Ovary (tissue), 3 donors: ENCODE data around the gene CRADD.

Experiments used
- EP300 ChIP-seq: sonication (generic); formaldehyde crosslinking; IDR thresholded peaks from one replicate; pipeline ENCODE4 v1.6.1; 2017; ENCODE audit warnings: antibody characterized with exemption
- POLR2A ChIP-seq: fragments of 450-650 bp; IDR thresholded peaks from one replicate; pipeline ENCODE4 v1.6.1; 2017; ENCODE audit warnings: antibody characterized with exemption, mild to moderate bottlenecking, moderate library complexity
- TF ChIP-seq, protein P1 (sequence below), 3 donors: fragments of 450-650 bp in 2 of 3; fragments of 200-600 bp in 1 of 3; IDR thresholded peaks; one replicate each; pipeline versions ENCODE4 v1.5.1 to v1.8.0; 2016 to 2022; ENCODE audit warnings: antibody characterized with exemption in 3 of 3, mild to moderate bottlenecking in 1 of 3
- donor health status: DM: no; HTN: no; CAD: no.

DNA sequence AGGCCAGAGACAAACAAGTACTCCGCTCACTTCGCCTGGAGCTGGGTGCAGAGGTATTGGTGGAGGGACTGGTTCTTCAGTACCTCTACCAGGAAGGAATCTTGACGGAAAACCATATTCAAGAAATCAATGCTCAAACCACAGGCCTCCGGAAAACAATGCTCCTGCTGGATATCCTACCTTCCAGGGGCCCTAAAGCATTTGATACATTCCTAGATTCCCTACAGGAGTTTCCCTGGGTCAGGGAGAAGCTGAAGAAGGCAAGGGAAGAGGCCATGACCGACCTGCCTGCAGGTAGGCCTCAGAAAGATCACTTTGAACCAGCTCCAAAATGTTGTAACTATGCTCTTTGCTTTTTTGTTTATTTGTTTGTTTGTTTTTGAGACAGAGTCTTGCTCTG is 1.6 kb downstream of the CRADD start:
- TF ChIP-seq, protein P1, sequence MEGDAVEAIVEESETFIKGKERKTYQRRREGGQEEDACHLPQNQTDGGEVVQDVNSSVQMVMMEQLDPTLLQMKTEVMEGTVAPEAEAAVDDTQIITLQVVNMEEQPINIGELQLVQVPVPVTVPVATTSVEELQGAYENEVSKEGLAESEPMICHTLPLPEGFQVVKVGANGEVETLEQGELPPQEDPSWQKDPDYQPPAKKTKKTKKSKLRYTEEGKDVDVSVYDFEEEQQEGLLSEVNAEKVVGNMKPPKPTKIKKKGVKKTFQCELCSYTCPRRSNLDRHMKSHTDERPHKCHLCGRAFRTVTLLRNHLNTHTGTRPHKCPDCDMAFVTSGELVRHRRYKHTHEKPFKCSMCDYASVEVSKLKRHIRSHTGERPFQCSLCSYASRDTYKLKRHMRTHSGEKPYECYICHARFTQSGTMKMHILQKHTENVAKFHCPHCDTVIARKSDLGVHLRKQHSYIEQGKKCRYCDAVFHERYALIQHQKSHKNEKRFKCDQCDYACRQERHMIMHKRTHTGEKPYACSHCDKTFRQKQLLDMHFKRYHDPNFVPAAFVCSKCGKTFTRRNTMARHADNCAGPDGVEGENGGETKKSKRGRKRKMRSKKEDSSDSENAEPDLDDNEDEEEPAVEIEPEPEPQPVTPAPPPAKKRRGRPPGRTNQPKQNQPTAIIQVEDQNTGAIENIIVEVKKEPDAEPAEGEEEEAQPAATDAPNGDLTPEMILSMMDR (IDR thresholded peaks at IDR 0.05): no peak
- TF ChIP-seq POLR2A: no peak
- TF ChIP-seq EP300: no peak
